ENCODE measurements around the gene GNAL.

- TF ChIP-seq CTCF (IDR thresholded peaks at IDR 0.05) (no peak), POLR2A (IDR thresholded peaks at IDR 0.05) (no peak)
These were observed 23.5 kb upstream of the GNAL start for GRCh38 chr18:11665587-11665986.

Data from heart left ventricle (tissue), 13 donors.